KMS-11 (cell line): Measurements from ENCODE around the gene IL18BP.

Experiments used
- H2AFZ ChIP-seq: fragments of 200-600 bp; sonication (generic); 2 replicates; pipeline ENCODE4 v1.6.1; 2016; ENCODE audit warnings: antibody characterized with exemption, mixed run types, low read depth
- H3K27ac ChIP-seq: fragments of 200-600 bp; sonication (generic); 2 replicates; pipeline ENCODE4 v1.6.1; 2016; ENCODE audit warnings: mild to moderate bottlenecking, mixed run types
- H3K27me3 ChIP-seq: fragments of 200-600 bp; sonication (generic); 2 replicates; pipeline ENCODE4 v1.6.1; 2017; ENCODE audit warnings: mild to moderate bottlenecking, low read depth, mixed run types, moderate library complexity; ENCODE audit not compliant: insufficient read depth
- H3K36me3 ChIP-seq: fragments of 200-600 bp; sonication (generic); 2 replicates; pipeline ENCODE4 v1.6.1; 2017; ENCODE audit warnings: mild to moderate bottlenecking, mixed run types; ENCODE audit not compliant: insufficient read depth
- H3K4me1 ChIP-seq: fragments of 200-600 bp; sonication (generic); 2 replicates; pipeline ENCODE4 v1.6.1; 2016; ENCODE audit warnings: mild to moderate bottlenecking, low read depth, mixed run types; ENCODE audit not compliant: poor library complexity, severe bottlenecking
- H3K4me2 ChIP-seq: fragments of 200-600 bp; sonication (generic); 2 replicates; pipeline ENCODE4 v1.7.0; 2016; ENCODE audit warnings: mild to moderate bottlenecking, mixed run types
- H3K4me3 ChIP-seq: fragments of 200-600 bp; sonication (generic); IDR thresholded peaks from 2 replicates; pipeline ENCODE4 v1.6.1; 2017; ENCODE audit warnings: low read depth, low read length, mixed read lengths; ENCODE audit not compliant: insufficient read depth
- H3K79me2 ChIP-seq: fragments of 200-600 bp; sonication (generic); 2 replicates; pipeline ENCODE4 v1.6.1; 2016; ENCODE audit warnings: low read depth, mixed run types; ENCODE audit not compliant: insufficient read depth
- H3K9ac ChIP-seq: fragments of 200-600 bp; sonication (generic); 2 replicates; pipeline ENCODE4 v1.6.1; 2016; ENCODE audit warnings: mild to moderate bottlenecking, mixed run types
- H4K20me1 ChIP-seq: fragments of 200-600 bp; sonication (generic); 2 replicates; pipeline ENCODE4 v1.6.1; 2016; ENCODE audit warnings: mild to moderate bottlenecking, mixed run types; ENCODE audit not compliant: insufficient read depth
- TF ChIP-seq, protein P1 (sequence below): fragments of 200-600 bp; sonication (generic); conservative IDR thresholded peaks from 2 replicates; pipeline ENCODE4 v1.6.1; 2017; ENCODE audit warnings: low read depth, mild to moderate bottlenecking, antibody characterized with exemption, low read length, moderate library complexity, mixed read lengths

Gene IL18BP

GRCh38 chr11:72024069-72024754, 25.5 kb downstream of the IL18BP start:
- Histone ChIP-seq H3K36me3 (peaks cover 11% of the 10 kb centered on the region; the same call in 1 of the 2 replicates), H3K4me2 (no peak overlapping the region), H3K27me3 (no peaks in the 10 kb centered on the region)

GRCh38 chr11:72026090-72026489, 27.4 kb downstream of the IL18BP start:
- TF ChIP-seq, protein P1, sequence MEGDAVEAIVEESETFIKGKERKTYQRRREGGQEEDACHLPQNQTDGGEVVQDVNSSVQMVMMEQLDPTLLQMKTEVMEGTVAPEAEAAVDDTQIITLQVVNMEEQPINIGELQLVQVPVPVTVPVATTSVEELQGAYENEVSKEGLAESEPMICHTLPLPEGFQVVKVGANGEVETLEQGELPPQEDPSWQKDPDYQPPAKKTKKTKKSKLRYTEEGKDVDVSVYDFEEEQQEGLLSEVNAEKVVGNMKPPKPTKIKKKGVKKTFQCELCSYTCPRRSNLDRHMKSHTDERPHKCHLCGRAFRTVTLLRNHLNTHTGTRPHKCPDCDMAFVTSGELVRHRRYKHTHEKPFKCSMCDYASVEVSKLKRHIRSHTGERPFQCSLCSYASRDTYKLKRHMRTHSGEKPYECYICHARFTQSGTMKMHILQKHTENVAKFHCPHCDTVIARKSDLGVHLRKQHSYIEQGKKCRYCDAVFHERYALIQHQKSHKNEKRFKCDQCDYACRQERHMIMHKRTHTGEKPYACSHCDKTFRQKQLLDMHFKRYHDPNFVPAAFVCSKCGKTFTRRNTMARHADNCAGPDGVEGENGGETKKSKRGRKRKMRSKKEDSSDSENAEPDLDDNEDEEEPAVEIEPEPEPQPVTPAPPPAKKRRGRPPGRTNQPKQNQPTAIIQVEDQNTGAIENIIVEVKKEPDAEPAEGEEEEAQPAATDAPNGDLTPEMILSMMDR: no peak
- Histone ChIP-seq H3K27me3 (no peaks in the 10 kb centered on the region), H4K20me1 (0 out of 2 replicates have a peak, but pooled peaks cover 8% of the 10 kb centered on the region)

More at GRCh38 chr11:72024069-72024754, 25.5 kb downstream of the IL18BP start:
- peaks cover 6% of the 10 kb centered on the region for H3K4me1 ChIP-seq
- 0 out of 2 replicates have a peak, but pooled peaks cover 8% of the 10 kb centered on the region for H4K20me1 ChIP-seq
- no peak overlapping the region for H3K4me3 ChIP-seq
- TF ChIP-seq, protein P1: no peak
- H3K27ac ChIP-seq: no peak overlapping the region
- no peak overlapping the region for H2AFZ ChIP-seq
- peaks cover 9% of the 10 kb centered on the region; the same call in 1 of the 2 replicates for H3K79me2 ChIP-seq
- H3K9ac ChIP-seq: no peak overlapping the region

DNA sequence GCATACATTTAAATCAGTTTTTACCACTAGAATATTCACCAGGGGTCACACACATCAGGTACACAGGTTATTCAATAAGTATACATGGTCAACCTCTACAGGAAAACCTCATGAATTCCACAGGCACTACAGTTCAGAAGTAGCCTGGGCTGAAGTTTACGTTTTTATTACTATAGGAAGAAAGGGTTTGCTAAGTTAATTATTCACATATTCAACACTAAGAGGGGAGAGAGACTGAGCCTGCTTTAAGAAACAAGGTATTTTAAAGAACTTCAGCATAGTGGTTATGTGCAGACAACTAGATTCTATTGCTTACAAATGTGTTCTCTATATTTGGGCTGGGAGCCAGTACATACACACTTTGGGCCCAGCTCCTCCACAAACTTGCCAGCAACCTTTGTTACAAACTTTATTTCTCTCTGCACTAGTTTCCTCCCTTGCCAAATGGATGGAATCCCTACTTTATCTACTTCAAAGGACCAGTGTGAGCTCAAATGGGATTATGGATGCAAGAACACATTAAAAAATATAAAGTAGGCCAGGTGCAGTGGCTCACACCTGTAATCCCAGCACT, 31.9 kb downstream of the IL18BP start:
- Histone ChIP-seq H3K4me1 (peaks cover 8% of the 10 kb centered on the region), H3K9ac (no peak overlapping the region), H3K79me2 (peaks cover 38% of the 10 kb centered on the region), H3K4me2 (no peak overlapping the region), H2AFZ (no peak overlapping the region), H3K36me3 (peaks cover 16% of the 10 kb centered on the region), H4K20me1 (no peaks in the 10 kb centered on the region), H3K4me3 (no peak overlapping the region), H3K27ac (no peak overlapping the region), H3K27me3 (no peaks in the 10 kb centered on the region)
- TF ChIP-seq, protein P1: no peak

More at GRCh38 chr11:72026090-72026489, 27.4 kb downstream of the IL18BP start:
- Histone ChIP-seq H2AFZ (no peak overlapping the region), H3K36me3 (peaks cover 10% of the 10 kb centered on the region; the same call in 1 of the 2 replicates), H3K27ac (0 out of 2 replicates have a peak overlapping the region, but pooled peaks have one; percentile 26), H3K4me3 (no peak overlapping the region), H3K9ac (no peak overlapping the region), H3K4me2 (no peak overlapping the region), H3K4me1 (peaks cover 6% of the 10 kb centered on the region), H3K79me2 (peaks cover 9% of the 10 kb centered on the region; the same call in 1 of the 2 replicates)

DNA sequence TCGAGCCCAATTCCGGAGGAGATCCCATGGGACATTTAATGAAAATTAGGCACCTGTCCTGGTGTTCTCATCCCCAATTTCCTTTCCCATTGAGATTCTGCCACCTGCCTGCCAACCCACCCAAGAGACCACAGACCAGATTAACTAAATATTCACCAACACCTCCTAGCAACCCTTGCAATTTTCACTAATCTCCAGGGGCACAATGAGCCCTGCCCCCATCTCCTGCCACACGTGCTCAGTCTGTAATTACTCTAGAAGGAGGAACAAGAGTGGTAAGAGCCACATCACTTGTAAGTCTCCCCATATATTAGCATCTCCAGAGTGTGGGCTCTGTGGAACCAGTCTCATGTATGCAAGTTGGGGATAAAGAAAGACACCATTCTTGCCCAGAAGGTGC, 38.0 kb downstream of the IL18BP start:
- Histone ChIP-seq H3K4me2 (peak overlapping the region; percentile 100), H3K79me2 (peaks cover 87% of the 10 kb centered on the region), H3K27ac (no peak overlapping the region; the same call in 1 of the 2 replicates), H3K36me3 (peaks cover 11% of the 10 kb centered on the region), H2AFZ (no peak overlapping the region), H3K9ac (no peak overlapping the region), H4K20me1 (no peaks in the 10 kb centered on the region), H3K4me3 (no peak overlapping the region), H3K4me1 (peaks cover 46% of the 10 kb centered on the region), H3K27me3 (no peaks in the 10 kb centered on the region)
- TF ChIP-seq, protein P1: no peak
